Upper lobe of left lung (tissue), 4 donors: ENCODE results near the gene ZNF23.

Source experiments
- CTCF ChIP-seq, 6 experiments: fragments of 450-650 bp in 4 of 6; fragments of 200-600 bp in 2 of 6; sonication (generic) in 2 of 6; IDR thresholded peaks; one replicate each; pipeline ENCODE4 v1.5.1; 2016 to 2019; ENCODE audit warnings: antibody characterized with exemption in 6 of 6
- EP300 ChIP-seq, 4 donors: sonication (generic); formaldehyde crosslinking; IDR thresholded peaks; one replicate each; pipeline ENCODE4 v1.5.1; 2017; ENCODE audit warnings: antibody characterized with exemption in 4 of 4, control low read depth in 2 of 4
- POLR2A ChIP-seq, 4 donors: fragments of 450-650 bp; IDR thresholded peaks; one replicate each; pipeline ENCODE4 v1.5.1; 2016 to 2017; ENCODE audit warnings: antibody characterized with exemption in 4 of 4, mild to moderate bottlenecking in 2 of 4
- POLR2AphosphoS5 ChIP-seq, 2 donors: sonication (generic); formaldehyde crosslinking; IDR thresholded peaks; one replicate each; pipeline ENCODE4 v1.5.1; 2017; ENCODE audit warnings: antibody characterized with exemption in 2 of 2

GRCh38 chr16:71399801-71400563, 62.1 kb downstream of the ZNF23 start:
- no peak for TF ChIP-seq POLR2A (IDR thresholded peaks at IDR 0.05)
- TF ChIP-seq CTCF (IDR thresholded peaks at IDR 0.05) = no peak
- TF ChIP-seq POLR2AphosphoS5 (IDR thresholded peaks at IDR 0.05) = no peak
- TF ChIP-seq EP300 (IDR thresholded peaks at IDR 0.05) = no peak
